H9 (cell line): Measurements from ENCODE around the gene CDH4. TPM values are rescaled to one million over a fixed set of nuclear protein-coding genes. Genes with fewer than 3 reads are reported as not detected.

Source experiments
- DNase-seq: peaks from one replicate; pipeline ENCODE4 v3.0.0-alpha.2; 2017
- H2AFZ ChIP-seq: one replicate; pipeline ENCODE4 v1.6.1; 2013; ENCODE audit warnings: mild to moderate bottlenecking, low read length, control low read depth, moderate library complexity
- H2AK5ac ChIP-seq: 2 replicates; pipeline ENCODE4 v1.6.1; 2013; ENCODE audit warnings: low read length, control low read depth, mixed read lengths; ENCODE audit not compliant: insufficient read length
- H2BK120ac ChIP-seq: one replicate; pipeline ENCODE4 v1.6.1; 2013; ENCODE audit warnings: low read depth, mild to moderate bottlenecking, low read length, control low read depth, inconsistent platforms; ENCODE audit not compliant: poor library complexity, severe bottlenecking
- H2BK12ac ChIP-seq: 2 replicates; pipeline ENCODE4 v1.6.1; 2013; ENCODE audit warnings: low read length, control low read depth, mixed read lengths, low read depth; ENCODE audit not compliant: insufficient read length
- H2BK15ac ChIP-seq: 2 replicates; pipeline ENCODE4 v1.6.1; 2013; ENCODE audit warnings: low read depth, low read length, control low read depth
- H2BK20ac ChIP-seq: one replicate; pipeline ENCODE4 v1.6.1; 2013; ENCODE audit warnings: low read depth, mild to moderate bottlenecking, low read length, control low read depth, inconsistent platforms; ENCODE audit not compliant: poor library complexity, severe bottlenecking
- H2BK5ac ChIP-seq: 2 replicates; pipeline ENCODE4 v1.6.1; 2013; ENCODE audit warnings: low read length, control low read depth, mixed read lengths; ENCODE audit not compliant: insufficient read length
- H3K14ac ChIP-seq: 2 replicates; pipeline ENCODE4 v1.6.1; 2013; ENCODE audit warnings: low read length, control low read depth; ENCODE audit not compliant: insufficient read depth
- H3K18ac ChIP-seq: 2 replicates; pipeline ENCODE4 v1.6.1; 2013; ENCODE audit warnings: low read depth, mild to moderate bottlenecking, mixed read lengths, low read length, control low read depth; ENCODE audit not compliant: insufficient read length
- H3K23ac ChIP-seq: 2 replicates; pipeline ENCODE4 v1.6.1; 2013; ENCODE audit warnings: low read length, control low read depth, mixed read lengths, low read depth; ENCODE audit not compliant: insufficient read length
- H3K23me2 ChIP-seq: 2 replicates; pipeline ENCODE4 v1.6.1; 2013; ENCODE audit warnings: low read depth, mild to moderate bottlenecking, mixed read lengths, low read length, control low read depth; ENCODE audit not compliant: insufficient read length, poor library complexity, severe bottlenecking
- H3K27ac ChIP-seq: 2 replicates; pipeline ENCODE4 v1.5.1; 2013; ENCODE audit warnings: low read length, control low read depth, mixed read lengths, low read depth; ENCODE audit not compliant: insufficient read length
- H3K27me3 ChIP-seq: 2 replicates; pipeline ENCODE4 v1.6.1; 2013; ENCODE audit warnings: low read length, control low read depth, inconsistent platforms; ENCODE audit not compliant: insufficient read depth
- H3K4ac ChIP-seq: 2 replicates; pipeline ENCODE4 v1.6.1; 2013; ENCODE audit warnings: low read depth, mild to moderate bottlenecking, control low read depth, inconsistent platforms, low read length, moderate library complexity
- H3K4me1 ChIP-seq: 2 replicates; pipeline ENCODE4 v1.6.1; 2013; ENCODE audit warnings: low read length, control low read depth, inconsistent platforms; ENCODE audit not compliant: insufficient read depth
- H3K4me2 ChIP-seq: 2 replicates; pipeline ENCODE4 v1.6.1; 2013; ENCODE audit warnings: low read length, control low read depth, mixed read lengths; ENCODE audit not compliant: insufficient read length, insufficient read depth
- H3K56ac ChIP-seq: 2 replicates; pipeline ENCODE4 v1.6.1; 2013; ENCODE audit warnings: low read depth, mild to moderate bottlenecking, mixed read lengths, low read length, control low read depth; ENCODE audit not compliant: insufficient read length
- H3K79me1 ChIP-seq: 2 replicates; pipeline ENCODE4 v1.6.1; 2013; ENCODE audit warnings: low read depth, mild to moderate bottlenecking, moderate library complexity, low read length, control low read depth, inconsistent platforms; ENCODE audit not compliant: insufficient read depth, poor library complexity, severe bottlenecking
- H3K79me2 ChIP-seq: 2 replicates; pipeline ENCODE4 v1.6.1; 2013; ENCODE audit warnings: low read length, control low read depth, inconsistent platforms; ENCODE audit not compliant: insufficient read depth
- H3K9ac ChIP-seq: 2 replicates; pipeline ENCODE4 v1.6.1; 2013; ENCODE audit warnings: low read length, control low read depth, mixed read lengths; ENCODE audit not compliant: insufficient read length; ENCODE audit errors: extremely low read depth
- H3K9me3 ChIP-seq: one replicate; pipeline ENCODE4 v1.6.1; 2013; ENCODE audit warnings: low read depth, low read length, inconsistent platforms; ENCODE audit not compliant: control insufficient read depth
- H3T11ph ChIP-seq: one replicate; pipeline ENCODE4 v1.6.1; 2013; ENCODE audit warnings: mild to moderate bottlenecking, low read length, control low read depth, inconsistent platforms
- H4K20me1 ChIP-seq: one replicate; pipeline ENCODE4 v1.6.1; 2013; ENCODE audit not compliant: control insufficient read depth, insufficient read length, insufficient read depth
- H4K5ac ChIP-seq: 2 replicates; pipeline ENCODE4 v1.6.1; 2013; ENCODE audit warnings: low read depth, mild to moderate bottlenecking, mixed read lengths, low read length, control low read depth; ENCODE audit not compliant: insufficient read length
- H4K8ac ChIP-seq: replicated peaks from 2 replicates; pipeline ENCODE4 v1.6.1; 2013; ENCODE audit warnings: low read length, control low read depth, mixed read lengths, low read depth; ENCODE audit not compliant: insufficient read length
- H4K91ac ChIP-seq: 2 replicates; pipeline ENCODE4 v1.6.1; 2013; ENCODE audit warnings: low read depth, mild to moderate bottlenecking, moderate library complexity, mixed read lengths, low read length, control low read depth; ENCODE audit not compliant: insufficient read length
- H3K27ac Mint-ChIP-seq, 3 experiments: 2 replicates in 2 of 3; 3 replicates in 1 of 3; pipeline ENCODE4 v1.8.0; 2020 to 2021; ENCODE audit warnings: mixed read lengths in 3 of 3, mild to moderate bottlenecking in 1 of 3, moderate library complexity in 1 of 3
- H3K27me3 Mint-ChIP-seq: 2 replicates; pipeline ENCODE4 v1.8.0; 2021; ENCODE audit warnings: low read depth, mild to moderate bottlenecking, moderate library complexity, mixed read lengths
- H3K36me3 Mint-ChIP-seq, 3 experiments: 2 replicates in 2 of 3; 3 replicates in 1 of 3; pipeline ENCODE4 v1.8.0; 2020 to 2021; ENCODE audit warnings: low read depth in 3 of 3, mixed read lengths in 3 of 3; ENCODE audit not compliant: insufficient read depth in 1 of 3
- H3K4me1 Mint-ChIP-seq, 2 experiments: 2 replicates each; pipeline ENCODE4 v1.8.0; 2020; ENCODE audit warnings: mixed read lengths in 2 of 2
- H3K4me3 Mint-ChIP-seq, 2 experiments: 2 replicates in 1 of 2; 3 replicates in 1 of 2; pipeline ENCODE4 v1.8.0; 2020 to 2021; ENCODE audit warnings: mild to moderate bottlenecking in 2 of 2, mixed read lengths in 2 of 2, moderate library complexity in 1 of 2
- H3K9me3 Mint-ChIP-seq, 2 experiments: 2 replicates in 1 of 2; 3 replicates in 1 of 2; pipeline ENCODE4 v1.8.0; 2020; ENCODE audit warnings: mild to moderate bottlenecking in 2 of 2, mixed read lengths in 2 of 2, moderate library complexity in 1 of 2
- WGBS: extraction: QIAGEN DNeasy Blood & Tissue Kit; methylation state at CpG from one replicate; pipeline ENCODE4 v1.1.7; 2013; ENCODE audit warnings: missing lambda C conversion rate, low lambda C conversion rate, mixed read lengths; ENCODE audit not compliant: insufficient read length; ENCODE audit errors: extremely low coverage; 5-methylcytosine and 5-hydroxymethylcytosine counted together
- total RNA-seq: library from RNA; stranded (reverse); gene quantifications from 2 replicates; pipeline ENCODE4 v1.2.1, GENCODE V29; 2021
- TF ChIP-seq, protein P1 (sequence below): fragments of 200-600 bp; sonication (generic); conservative IDR thresholded peaks from 3 replicates; pipeline ENCODE4 v1.8.0; 2021; ENCODE audit warnings: antibody characterized with exemption, mild to moderate bottlenecking

Gene CDH4
- total RNA-seq, 1 experiment from 2014 or later = 3.0 TPM

DNA sequence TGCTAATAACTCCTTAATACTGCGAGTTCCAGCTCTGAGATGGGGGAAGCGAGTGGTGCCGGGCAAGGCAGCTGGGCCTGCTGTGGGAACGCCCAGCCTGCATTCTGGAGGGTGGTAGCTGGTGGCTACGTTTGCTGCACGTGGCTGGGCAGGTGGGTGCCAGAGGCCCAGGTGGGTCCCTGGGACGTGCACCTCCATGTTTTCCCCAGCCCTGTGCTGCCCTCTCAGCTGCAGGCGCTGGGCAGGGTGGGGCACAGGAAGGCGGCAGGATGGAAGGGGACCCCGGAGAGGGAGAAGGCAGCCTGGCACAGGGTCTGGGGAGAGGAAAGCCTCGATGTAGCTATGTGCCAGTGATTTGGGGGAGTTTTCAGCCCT is 388.8 kb downstream of the CDH4 start:
- H3K27ac ChIP-seq = no peak overlapping the region
- no peaks in the 10 kb centered on the region for H3K79me2 ChIP-seq
- DNase-seq = no peak
- H2BK12ac ChIP-seq = no peak overlapping the region
- Mint-ChIP-seq H3K36me3 (peaks cover 0 to 2% (median 0%) of the 10 kb centered on the region in 3 experiments; a peak in 2 of 7 replicates), H3K27ac (no peak overlapping the region; a peak in 1 of 7 replicates), H3K4me1 (peaks cover 28 to 33% of the 10 kb centered on the region in 2 experiments), H3K9me3 (peaks cover 0 to 14% of the 10 kb centered on the region in 2 experiments; a peak in 2 of 5 replicates), H3K4me3 (no peak overlapping the region), H3K27me3 (peaks cover 30% of the 10 kb centered on the region)
- H3T11ph ChIP-seq = no peak overlapping the region
- no peaks in the 10 kb centered on the region for H3K4me1 ChIP-seq
- no peaks in the 10 kb centered on the region; the same call in 1 of the 2 replicates for H3K27me3 ChIP-seq
- H2BK20ac ChIP-seq = no peak overlapping the region
- H4K20me1 ChIP-seq = no peaks in the 10 kb centered on the region
- no peak overlapping the region for H3K56ac ChIP-seq
- no peak overlapping the region for H3K4me2 ChIP-seq
- no peak overlapping the region for H4K91ac ChIP-seq
- no peaks in the 10 kb centered on the region for H3K9me3 ChIP-seq
- no CpG with 5 or more reads among the region's 11 CpGs for WGBS
- no peak overlapping the region for H2BK15ac ChIP-seq
- H2BK5ac ChIP-seq = no peak overlapping the region
- TF ChIP-seq, protein P1, sequence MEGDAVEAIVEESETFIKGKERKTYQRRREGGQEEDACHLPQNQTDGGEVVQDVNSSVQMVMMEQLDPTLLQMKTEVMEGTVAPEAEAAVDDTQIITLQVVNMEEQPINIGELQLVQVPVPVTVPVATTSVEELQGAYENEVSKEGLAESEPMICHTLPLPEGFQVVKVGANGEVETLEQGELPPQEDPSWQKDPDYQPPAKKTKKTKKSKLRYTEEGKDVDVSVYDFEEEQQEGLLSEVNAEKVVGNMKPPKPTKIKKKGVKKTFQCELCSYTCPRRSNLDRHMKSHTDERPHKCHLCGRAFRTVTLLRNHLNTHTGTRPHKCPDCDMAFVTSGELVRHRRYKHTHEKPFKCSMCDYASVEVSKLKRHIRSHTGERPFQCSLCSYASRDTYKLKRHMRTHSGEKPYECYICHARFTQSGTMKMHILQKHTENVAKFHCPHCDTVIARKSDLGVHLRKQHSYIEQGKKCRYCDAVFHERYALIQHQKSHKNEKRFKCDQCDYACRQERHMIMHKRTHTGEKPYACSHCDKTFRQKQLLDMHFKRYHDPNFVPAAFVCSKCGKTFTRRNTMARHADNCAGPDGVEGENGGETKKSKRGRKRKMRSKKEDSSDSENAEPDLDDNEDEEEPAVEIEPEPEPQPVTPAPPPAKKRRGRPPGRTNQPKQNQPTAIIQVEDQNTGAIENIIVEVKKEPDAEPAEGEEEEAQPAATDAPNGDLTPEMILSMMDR = no peak
- no peak overlapping the region for H4K5ac ChIP-seq
- H2BK120ac ChIP-seq = no peak overlapping the region
- H3K18ac ChIP-seq = no peak overlapping the region
- no peaks in the 10 kb centered on the region for H3K23me2 ChIP-seq
- H3K79me1 ChIP-seq = no peaks in the 10 kb centered on the region
- H3K23ac ChIP-seq = no peak overlapping the region
- H2AFZ ChIP-seq = no peak overlapping the region
- H4K8ac ChIP-seq = no peak overlapping the region
- H2AK5ac ChIP-seq = no peak overlapping the region
- H3K4ac ChIP-seq = no peak overlapping the region
- no peak overlapping the region for H3K9ac ChIP-seq
- no peak overlapping the region; the same call in 1 of the 2 replicates for H3K14ac ChIP-seq
